T-helper 2 cell treated with Interferon-gamma antibody and Interleukin-4, amounts not matched to agents 5 μg/mL and 100 μg/mL, for 36 hours (primary cell): ENCODE measurements around the gene TICAM2.

Experiments
- DNase-seq: peaks from one replicate; pipeline ENCODE4 v3.0.0; 2021; ENCODE audit warnings: low spot score
- H3K27ac Mint-ChIP-seq: one replicate; pipeline ENCODE4 v1.8.0; 2021; ENCODE audit warnings: mild to moderate bottlenecking, mixed read lengths
- H3K27me3 Mint-ChIP-seq: one replicate; pipeline ENCODE4 v1.8.0; 2021; ENCODE audit warnings: low read depth, mixed read lengths
- H3K36me3 Mint-ChIP-seq: one replicate; pipeline ENCODE4 v1.8.0; 2021; ENCODE audit warnings: low read depth, mixed read lengths
- H3K4me1 Mint-ChIP-seq: one replicate; pipeline ENCODE4 v1.8.0; 2021; ENCODE audit warnings: low read depth, mixed read lengths
- H3K4me3 Mint-ChIP-seq: one replicate; pipeline ENCODE4 v1.8.0; 2022; ENCODE audit warnings: mild to moderate bottlenecking, moderate library complexity, mixed read lengths
- H3K9me3 Mint-ChIP-seq: one replicate; pipeline ENCODE4 v1.8.0; 2021; ENCODE audit warnings: mixed read lengths

TICAM2 gene

GRCh38 chr5:115625579-115626444 lies 23.5 kb upstream of the TICAM2 start, which contains the start of gene TMED7:
TSS of gene TMED7 (minus strand) at chr5:115626036. CDS start at chr5:115625792, 244 bp downstream.
- Mint-ChIP-seq H3K27me3 (peaks cover 7% of the 10 kb centered on the region), H3K9me3 (no peaks in the 10 kb centered on the region), H3K4me3 (peak within 1 kb of the TSS; percentile 95), H3K27ac (peak within 1 kb of the TSS; percentile 96), H3K4me1 (peaks cover 18% of the 10 kb centered on the region), H3K36me3 (peaks cover 11% of the 10 kb centered on the region)
- peak; percentile 99 for DNase-seq

GRCh38 chr5:115624994-115625393 lies 22.7 kb upstream of the TICAM2 start:
- H3K27ac Mint-ChIP-seq: peak overlapping the region; percentile 52
- H3K9me3 Mint-ChIP-seq: no peaks in the 10 kb centered on the region
- H3K27me3 Mint-ChIP-seq: peaks cover 7% of the 10 kb centered on the region
- DNase-seq: no peak
- peaks cover 17% of the 10 kb centered on the region for H3K36me3 Mint-ChIP-seq
- no peak overlapping the region for H3K4me3 Mint-ChIP-seq
- H3K4me1 Mint-ChIP-seq: peaks cover 18% of the 10 kb centered on the region

GRCh38 chr5:115623658-115624057 lies 21.4 kb upstream of the TICAM2 start:
- peaks cover 29% of the 10 kb centered on the region for H3K36me3 Mint-ChIP-seq
- H3K9me3 Mint-ChIP-seq: no peaks in the 10 kb centered on the region
- no peak overlapping the region for H3K4me3 Mint-ChIP-seq
- H3K27ac Mint-ChIP-seq: no peak overlapping the region
- no peak for DNase-seq
- H3K4me1 Mint-ChIP-seq: peaks cover 18% of the 10 kb centered on the region
- H3K27me3 Mint-ChIP-seq: no peaks in the 10 kb centered on the region

- H3K27ac Mint-ChIP-seq: no peak overlapping the region
- H3K4me3 Mint-ChIP-seq: no peak overlapping the region
- H3K27me3 Mint-ChIP-seq: no peaks in the 10 kb centered on the region
- DNase-seq: no peak
- peaks cover 17% of the 10 kb centered on the region for H3K4me1 Mint-ChIP-seq
- H3K36me3 Mint-ChIP-seq: peaks cover 39% of the 10 kb centered on the region
- H3K9me3 Mint-ChIP-seq: no peaks in the 10 kb centered on the region
These were observed 19.2 kb upstream of the TICAM2 start for GRCh38 chr5:115621365-115621900.

- Mint-ChIP-seq H3K4me1 (peaks cover 3% of the 10 kb centered on the region), H3K36me3 (peaks cover 60% of the 10 kb centered on the region), H3K9me3 (no peaks in the 10 kb centered on the region), H3K27ac (no peak overlapping the region), H3K27me3 (no peaks in the 10 kb centered on the region), H3K4me3 (no peak overlapping the region)
- DNase-seq: no peak
These were observed 14.6 kb upstream of the TICAM2 start for GRCh38 chr5:115616892-115617291.

- Mint-ChIP-seq H3K4me3 (no peak overlapping the region), H3K27me3 (no peaks in the 10 kb centered on the region), H3K27ac (no peak overlapping the region)
These were observed 14.2 kb upstream of the TICAM2 start for GRCh38 chr5:115616472-115616871.

GRCh38 chr5:115611873-115612272 lies 9.6 kb upstream of the TICAM2 start:
- H3K27me3 Mint-ChIP-seq: no peaks in the 10 kb centered on the region
- no peaks in the 10 kb centered on the region for H3K9me3 Mint-ChIP-seq
- H3K36me3 Mint-ChIP-seq: peaks cover 39% of the 10 kb centered on the region
- no peak overlapping the region for H3K4me3 Mint-ChIP-seq
- H3K27ac Mint-ChIP-seq: no peak overlapping the region
- no peaks in the 10 kb centered on the region for H3K4me1 Mint-ChIP-seq
- no peak for DNase-seq

More at GRCh38 chr5:115616472-115616871, 14.2 kb upstream of the TICAM2 start:
- Mint-ChIP-seq H3K9me3 (no peaks in the 10 kb centered on the region), H3K36me3 (peaks cover 62% of the 10 kb centered on the region), H3K4me1 (peaks cover 2% of the 10 kb centered on the region)
- no peak for DNase-seq

- Mint-ChIP-seq H3K9me3 (no peaks in the 10 kb centered on the region), H3K36me3 (peaks cover 29% of the 10 kb centered on the region), H3K27me3 (no peaks in the 10 kb centered on the region), H3K4me1 (peaks cover 2% of the 10 kb centered on the region), H3K27ac (no peak overlapping the region), H3K4me3 (no peak overlapping the region)
- no peak for DNase-seq
These were observed 5.7 kb upstream of the TICAM2 start for GRCh38 chr5:115607935-115608334.

GRCh38 chr5:115605436-115605835 lies 3.2 kb upstream of the TICAM2 start:
- DNase-seq: no peak
- no peak overlapping the region for H3K27ac Mint-ChIP-seq
- no peaks in the 10 kb centered on the region for H3K9me3 Mint-ChIP-seq
- no peak overlapping the region for H3K4me3 Mint-ChIP-seq
- peaks cover 20% of the 10 kb centered on the region for H3K36me3 Mint-ChIP-seq
- H3K27me3 Mint-ChIP-seq: peaks cover under 1% of the 10 kb centered on the region
- H3K4me1 Mint-ChIP-seq: peaks cover 6% of the 10 kb centered on the region

- Mint-ChIP-seq H3K4me3 (peak overlapping the region; percentile 54), H3K36me3 (peaks cover 18% of the 10 kb centered on the region), H3K4me1 (peaks cover 12% of the 10 kb centered on the region), H3K9me3 (no peaks in the 10 kb centered on the region), H3K27me3 (peaks cover 3% of the 10 kb centered on the region), H3K27ac (peak overlapping the region; percentile 46)
- DNase-seq: no peak
These were observed 379 bp upstream of the TICAM2 start for GRCh38 chr5:115602591-115603125.

- H3K27ac Mint-ChIP-seq: no peak overlapping the region
- no peaks in the 10 kb centered on the region for H3K9me3 Mint-ChIP-seq
- H3K36me3 Mint-ChIP-seq: peaks cover 11% of the 10 kb centered on the region
- DNase-seq: no peak
- H3K4me1 Mint-ChIP-seq: peaks cover 12% of the 10 kb centered on the region
- H3K27me3 Mint-ChIP-seq: peaks cover 7% of the 10 kb centered on the region
- H3K4me3 Mint-ChIP-seq: peak overlapping the region; percentile 33
These were observed 1.5 kb downstream of the TICAM2 start for GRCh38 chr5:115600766-115601165.

- H3K27me3 Mint-ChIP-seq: peaks cover 9% of the 10 kb centered on the region
- no peak overlapping the region for H3K27ac Mint-ChIP-seq
- no peaks in the 10 kb centered on the region for H3K9me3 Mint-ChIP-seq
- H3K4me3 Mint-ChIP-seq: no peak overlapping the region
- peaks cover 8% of the 10 kb centered on the region for H3K36me3 Mint-ChIP-seq
- H3K4me1 Mint-ChIP-seq: peaks cover 12% of the 10 kb centered on the region
- no peak for DNase-seq
These were observed 2.4 kb downstream of the TICAM2 start for GRCh38 chr5:115599924-115600323.

- Mint-ChIP-seq H3K4me3 (no peak overlapping the region), H3K4me1 (peaks cover 12% of the 10 kb centered on the region), H3K27ac (no peak overlapping the region), H3K9me3 (no peaks in the 10 kb centered on the region), H3K36me3 (peaks cover 7% of the 10 kb centered on the region), H3K27me3 (peaks cover 9% of the 10 kb centered on the region)
- no peak for DNase-seq
These were observed 2.8 kb downstream of the TICAM2 start for GRCh38 chr5:115599502-115599901.
